Panc1 (cell line): Measurements from ENCODE around the gene LAMB3. TPM values are rescaled to one million over a fixed set of nuclear protein-coding genes. Genes with fewer than 3 reads are reported as not detected.

Experiments
- ATAC-seq: fragments of 200-7000 bp; cut with Tn5 transposase; 2 replicates; pipeline ENCODE4 v1.9.1; 2020; ENCODE audit warnings: mild to moderate bottlenecking, moderate library complexity
- BruUV-seq: library from RNA; stranded (reverse); fragments of 400-500 nt; replicated peaks from 2 replicates; lab custom pipeline; 2021; lab: Mats Ljungman, UMichigan
- CTCF ChIA-PET: fragments of 300-600 bp; sonication (Branson Sonifier 250); formaldehyde crosslinking; loops from one replicate; lab custom pipeline; 2022; ENCODE audit warnings: antibody characterized with exemption; lab: Charles Lee
- POLR2A ChIA-PET: fragments of 300-600 bp; sonication (Branson Sonifier 250); formaldehyde crosslinking; loops from one replicate; lab custom pipeline; 2022; ENCODE audit warnings: antibody characterized with exemption; lab: Charles Lee
- DNase-seq: peaks from one replicate; pipeline ENCODE4 v3.0.0-alpha.2; 2010; ENCODE audit warnings: low read depth, low spot score
- H3K27ac ChIP-seq: 2 replicates; pipeline ENCODE4 v1.5.1; 2011; ENCODE audit warnings: mild to moderate bottlenecking, low read length, inconsistent platforms
- H3K27me3 ChIP-seq: fragments of 200-500 bp; sonication (Bioruptor generic); 2 replicates; pipeline ENCODE4 v1.6.0; 2014; ENCODE audit warnings: low read length, inconsistent platforms; ENCODE audit not compliant: control insufficient read depth, insufficient read depth
- H3K36me3 ChIP-seq: fragments of 200-500 bp; sonication (Bioruptor generic); 2 replicates; pipeline ENCODE4 v1.5.1; 2014; ENCODE audit warnings: inconsistent platforms, mild to moderate bottlenecking, low read length, moderate library complexity; ENCODE audit not compliant: control insufficient read depth, insufficient read depth
- H3K4me1 ChIP-seq: 2 replicates; pipeline ENCODE4 v1.5.1; 2011; ENCODE audit warnings: inconsistent platforms, mild to moderate bottlenecking, low read length, moderate library complexity; ENCODE audit not compliant: control insufficient read depth, insufficient read depth
- H3K4me3 ChIP-seq, 2 experiments: 2 replicates each; pipeline ENCODE4 v1.5.1; 2011 to 2012; ENCODE audit warnings: low read depth in 2 of 2, low read length in 2 of 2, mild to moderate bottlenecking in 2 of 2, inconsistent platforms in 1 of 2, moderate library complexity in 1 of 2
- H3K9me3 ChIP-seq: fragments of 200-500 bp; sonication (Bioruptor generic); 2 replicates; pipeline ENCODE4 v1.5.1; 2014; ENCODE audit warnings: low read depth, mild to moderate bottlenecking, inconsistent platforms, low read length, moderate library complexity; ENCODE audit not compliant: control insufficient read depth, insufficient read depth
- POLR2AphosphoS5 ChIP-seq: IDR thresholded peaks from 2 replicates; pipeline ENCODE4 v1.6.1; 2012; ENCODE audit warnings: mild to moderate bottlenecking, low read depth, low read length, moderate library complexity
- SIN3A ChIP-seq: IDR thresholded peaks from 2 replicates; pipeline ENCODE4 v1.6.1; 2012; ENCODE audit warnings: low read depth, mild to moderate bottlenecking, low read length, moderate library complexity, borderline replicate concordance; ENCODE audit not compliant: insufficient read depth
- TCF7L2 ChIP-seq: IDR thresholded peaks from 2 replicates; pipeline ENCODE4 v1.6.1; 2011; ENCODE audit warnings: mild to moderate bottlenecking, low read depth, low read length, inconsistent platforms
- in situ Hi-C: cut with HindIII; loops from 2 replicates; pipeline ENCODE4 v1.10.0; 2016; ENCODE audit warnings: low sequenced_read_pairs, low pct_unique_long_range_greater_than_20kb
- intact Hi-C: fragments of 100-400 bp; cut with micrococcal nuclease; formaldehyde crosslinking; loops from one replicate; pipeline ENCODE4 v1.10.0; 2022; ENCODE audit not compliant: unreplicated experiment
- total RNA-seq: library from RNA; stranded (reverse); gene quantifications from one replicate; pipeline ENCODE4 v1.2.1, GENCODE V29; 2021; ENCODE audit not compliant: unreplicated experiment
- TF ChIP-seq, protein P1 (sequence below): fragments of 450-650 bp; IDR thresholded peaks from 2 replicates; pipeline ENCODE4 v1.5.1; 2017; ENCODE audit warnings: mild to moderate bottlenecking
- TF ChIP-seq, protein P2 (sequence below), 2 experiments: IDR thresholded peaks; 2 replicates each; pipeline ENCODE4 v1.6.1; 2011 to 2012; ENCODE audit warnings: low read depth in 2 of 2, control low read depth in 1 of 2, low read length in 1 of 2, mild to moderate bottlenecking in 1 of 2, moderate library complexity in 1 of 2; ENCODE audit not compliant: insufficient read depth in 1 of 2

Gene LAMB3
- total RNA-seq, 1 experiment from 2014 or later: 0.85 TPM

- in situ Hi-C loops: no loop called here
- ATAC-seq (peak; percentile 64; the same call in 1 of the 2 replicates), DNase-seq (no peak)
- Histone ChIP-seq H3K9me3 (no peaks in the 10 kb centered on the region), H3K4me3 (no peak overlapping the region), H3K4me1 (peaks cover 1% of the 10 kb centered on the region; the same call in 1 of the 2 replicates), H3K27ac (no peak overlapping the region), H3K27me3 (peaks cover 4% of the 10 kb centered on the region; the same call in 1 of the 2 replicates), H3K36me3 (no peaks in the 10 kb centered on the region)
- ChIA-PET POLR2A (no interaction called here), CTCF (interaction anchor here (1.3 kb wide), 1 partner anchor 24 kb away, joined by 3 read pairs; no protein-coding TSS in a partner anchor)
- no TSS peak for BruUV-seq
- intact Hi-C loops: no loop called here
- TF ChIP-seq, protein P1, sequence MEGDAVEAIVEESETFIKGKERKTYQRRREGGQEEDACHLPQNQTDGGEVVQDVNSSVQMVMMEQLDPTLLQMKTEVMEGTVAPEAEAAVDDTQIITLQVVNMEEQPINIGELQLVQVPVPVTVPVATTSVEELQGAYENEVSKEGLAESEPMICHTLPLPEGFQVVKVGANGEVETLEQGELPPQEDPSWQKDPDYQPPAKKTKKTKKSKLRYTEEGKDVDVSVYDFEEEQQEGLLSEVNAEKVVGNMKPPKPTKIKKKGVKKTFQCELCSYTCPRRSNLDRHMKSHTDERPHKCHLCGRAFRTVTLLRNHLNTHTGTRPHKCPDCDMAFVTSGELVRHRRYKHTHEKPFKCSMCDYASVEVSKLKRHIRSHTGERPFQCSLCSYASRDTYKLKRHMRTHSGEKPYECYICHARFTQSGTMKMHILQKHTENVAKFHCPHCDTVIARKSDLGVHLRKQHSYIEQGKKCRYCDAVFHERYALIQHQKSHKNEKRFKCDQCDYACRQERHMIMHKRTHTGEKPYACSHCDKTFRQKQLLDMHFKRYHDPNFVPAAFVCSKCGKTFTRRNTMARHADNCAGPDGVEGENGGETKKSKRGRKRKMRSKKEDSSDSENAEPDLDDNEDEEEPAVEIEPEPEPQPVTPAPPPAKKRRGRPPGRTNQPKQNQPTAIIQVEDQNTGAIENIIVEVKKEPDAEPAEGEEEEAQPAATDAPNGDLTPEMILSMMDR: peak; percentile 40
- TF ChIP-seq TCF7L2: no peak
Measured at GRCh38 chr1:209590405-209590804, 61.8 kb downstream of the LAMB3 start.

DNA sequence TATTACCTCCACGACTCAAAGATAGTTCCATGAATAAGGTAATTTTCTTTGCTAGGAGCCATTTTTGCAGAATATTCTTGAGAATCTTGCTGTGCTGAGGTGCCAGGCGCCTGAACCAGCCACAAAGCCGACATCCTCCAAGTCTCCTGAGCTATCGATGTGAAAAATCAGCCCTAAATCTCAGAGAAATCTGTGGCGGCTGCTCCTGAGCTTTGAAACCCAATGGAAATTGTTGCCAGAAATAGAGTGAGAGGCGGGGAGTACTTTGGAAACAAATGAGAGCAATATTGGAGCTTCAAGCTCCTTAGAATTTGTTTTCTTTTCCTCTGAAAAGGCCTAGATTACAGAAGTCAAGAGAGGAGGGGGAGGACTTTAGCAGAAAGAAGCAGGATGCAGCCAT lies 62.4 kb downstream of the LAMB3 start:
- intact Hi-C loops: no loop called here
- Histone ChIP-seq H3K27ac (no peak overlapping the region), H3K36me3 (no peaks in the 10 kb centered on the region), H3K4me3 (no peak overlapping the region), H3K9me3 (no peaks in the 10 kb centered on the region), H3K27me3 (peaks cover 5% of the 10 kb centered on the region; the same call in 1 of the 2 replicates), H3K4me1 (peaks cover 3% of the 10 kb centered on the region; the same call in 1 of the 2 replicates)
- DNase-seq: no peak
- no peak for ATAC-seq
- CTCF ChIA-PET: interaction anchor here (1.3 kb wide), 1 partner anchor 24 kb away, joined by 3 read pairs; no protein-coding TSS in a partner anchor
- POLR2A ChIA-PET: no interaction called here
- TF ChIP-seq TCF7L2 (no peak), POLR2AphosphoS5 (no peak), SIN3A (no peak)
- TF ChIP-seq, protein P2, sequence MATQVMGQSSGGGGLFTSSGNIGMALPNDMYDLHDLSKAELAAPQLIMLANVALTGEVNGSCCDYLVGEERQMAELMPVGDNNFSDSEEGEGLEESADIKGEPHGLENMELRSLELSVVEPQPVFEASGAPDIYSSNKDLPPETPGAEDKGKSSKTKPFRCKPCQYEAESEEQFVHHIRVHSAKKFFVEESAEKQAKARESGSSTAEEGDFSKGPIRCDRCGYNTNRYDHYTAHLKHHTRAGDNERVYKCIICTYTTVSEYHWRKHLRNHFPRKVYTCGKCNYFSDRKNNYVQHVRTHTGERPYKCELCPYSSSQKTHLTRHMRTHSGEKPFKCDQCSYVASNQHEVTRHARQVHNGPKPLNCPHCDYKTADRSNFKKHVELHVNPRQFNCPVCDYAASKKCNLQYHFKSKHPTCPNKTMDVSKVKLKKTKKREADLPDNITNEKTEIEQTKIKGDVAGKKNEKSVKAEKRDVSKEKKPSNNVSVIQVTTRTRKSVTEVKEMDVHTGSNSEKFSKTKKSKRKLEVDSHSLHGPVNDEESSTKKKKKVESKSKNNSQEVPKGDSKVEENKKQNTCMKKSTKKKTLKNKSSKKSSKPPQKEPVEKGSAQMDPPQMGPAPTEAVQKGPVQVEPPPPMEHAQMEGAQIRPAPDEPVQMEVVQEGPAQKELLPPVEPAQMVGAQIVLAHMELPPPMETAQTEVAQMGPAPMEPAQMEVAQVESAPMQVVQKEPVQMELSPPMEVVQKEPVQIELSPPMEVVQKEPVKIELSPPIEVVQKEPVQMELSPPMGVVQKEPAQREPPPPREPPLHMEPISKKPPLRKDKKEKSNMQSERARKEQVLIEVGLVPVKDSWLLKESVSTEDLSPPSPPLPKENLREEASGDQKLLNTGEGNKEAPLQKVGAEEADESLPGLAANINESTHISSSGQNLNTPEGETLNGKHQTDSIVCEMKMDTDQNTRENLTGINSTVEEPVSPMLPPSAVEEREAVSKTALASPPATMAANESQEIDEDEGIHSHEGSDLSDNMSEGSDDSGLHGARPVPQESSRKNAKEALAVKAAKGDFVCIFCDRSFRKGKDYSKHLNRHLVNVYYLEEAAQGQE (IDR thresholded peaks at IDR 0.05; ENCODE audit: insufficient read depth in 1 of 2, low read depth in 2 of 2, low read length in 1 of 2): no peak
- in situ Hi-C loops: no loop called here
- no TSS peak for BruUV-seq

- TF ChIP-seq TCF7L2 (no peak), POLR2AphosphoS5 (no peak), SIN3A (no peak)
- TF ChIP-seq, protein P1: no peak
- TF ChIP-seq, protein P2 (IDR thresholded peaks at IDR 0.05; ENCODE audit: insufficient read depth in 1 of 2, low read depth in 2 of 2, low read length in 1 of 2): no peak
- Histone ChIP-seq H3K36me3 (no peaks in the 10 kb centered on the region), H3K27ac (no peak overlapping the region), H3K9me3 (no peaks in the 10 kb centered on the region), H3K27me3 (peaks cover 8% of the 10 kb centered on the region; the same call in 1 of the 2 replicates), H3K4me1 (peaks cover 3% of the 10 kb centered on the region; the same call in 1 of the 2 replicates), H3K4me3 (no peak overlapping the region)
- ChIA-PET CTCF (interaction anchor here (1.3 kb wide), 1 partner anchor 23 kb away, joined by 3 read pairs; no protein-coding TSS in a partner anchor), POLR2A (no interaction called here)
- DNase-seq: no peak
- intact Hi-C loops (no loop called here), in situ Hi-C loops (no loop called here)
- ATAC-seq: no peak
- no TSS peak for BruUV-seq
Measured at GRCh38 chr1:209589440-209589839, 62.8 kb downstream of the LAMB3 start.
